Measurements from ENCODE around the gene SDCCAG8.
A peak's percentile ranks its signal among the peaks of the same experiment; 100 is the strongest.

Gene SDCCAG8

DNA sequence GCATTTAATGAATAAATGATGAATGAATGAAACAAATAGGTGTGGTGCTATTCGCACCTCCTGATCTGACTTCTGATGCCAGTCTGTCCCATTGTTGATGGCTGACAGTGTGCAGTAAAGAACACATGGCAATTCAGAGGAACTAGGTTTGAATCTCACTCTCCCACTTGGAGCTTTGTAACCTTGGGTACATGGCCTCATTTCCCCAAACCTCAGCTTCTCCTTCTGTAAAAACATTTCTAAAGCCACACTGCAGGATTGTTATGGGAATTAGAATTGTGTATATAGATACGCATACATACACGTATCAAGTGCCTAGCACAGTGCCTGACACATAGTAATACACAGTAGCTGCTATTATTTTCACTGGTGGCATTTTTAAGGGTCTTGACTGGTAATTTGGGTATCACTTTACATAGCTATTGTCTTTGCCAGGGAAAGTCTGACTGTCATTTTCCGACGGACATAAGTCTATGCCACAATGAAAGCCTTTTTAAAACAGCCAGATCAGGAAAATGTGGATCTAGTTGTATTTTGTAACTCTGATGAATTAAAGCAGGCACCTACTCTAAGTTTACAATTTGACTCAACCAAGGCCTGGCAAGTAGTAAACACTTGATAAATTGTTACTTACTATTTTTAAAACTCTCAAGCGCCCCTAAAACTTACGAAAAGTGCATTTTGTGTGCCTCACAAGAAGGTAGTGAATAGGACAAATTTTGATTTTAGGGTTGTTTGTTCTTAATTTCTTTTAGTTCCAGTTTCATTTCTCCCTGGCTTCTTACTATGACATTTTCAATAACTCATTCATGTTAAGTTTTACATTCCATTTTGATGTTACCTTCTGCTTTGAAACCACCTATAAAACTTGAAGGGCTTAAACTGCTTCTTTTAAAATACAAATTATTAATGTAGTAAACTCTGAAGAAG lies 164.4 kb downstream of the SDCCAG8 start:
- DNase-seq (ENCODE audit: low read depth in 2 of 2, low spot score in 1 of 2): no peak

DNA sequence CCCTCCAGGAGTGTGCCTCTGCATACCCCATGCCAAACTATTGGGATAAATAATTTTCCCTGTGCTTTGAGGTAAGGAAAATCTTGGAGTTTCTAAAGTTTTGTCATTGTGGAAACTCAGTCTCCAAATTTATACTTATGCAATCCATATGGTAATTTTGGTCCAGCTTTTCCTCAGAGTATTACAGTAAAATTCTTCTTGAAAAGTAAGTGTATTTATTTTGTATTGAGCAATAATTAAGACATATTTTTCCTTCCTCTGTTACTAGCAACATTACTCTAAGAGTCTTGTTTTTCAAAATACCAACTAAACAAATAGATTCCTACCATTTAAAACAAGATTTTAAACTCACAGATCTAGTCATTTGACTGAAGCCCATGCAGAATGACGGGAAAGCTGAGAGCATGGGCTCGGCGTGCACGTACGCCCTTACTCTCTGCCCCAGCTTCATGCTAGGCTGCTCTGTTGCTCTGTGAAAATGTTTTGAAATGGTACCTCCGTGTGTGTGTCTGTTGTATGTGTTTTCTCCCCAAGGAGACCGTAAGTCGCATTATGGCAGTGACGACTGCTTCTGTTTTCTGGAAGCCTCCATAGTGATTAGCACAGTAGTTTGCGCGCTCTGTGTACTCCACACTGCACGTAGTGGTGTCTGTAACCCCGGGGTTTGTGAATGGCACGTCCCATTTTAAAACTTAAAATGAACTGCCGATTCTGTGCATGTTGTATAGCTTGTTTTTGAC lies 165.3 kb downstream of the SDCCAG8 start:
- DNase-seq (ENCODE audit: low read depth in 2 of 2, low spot score in 1 of 2): no peak

DNA sequence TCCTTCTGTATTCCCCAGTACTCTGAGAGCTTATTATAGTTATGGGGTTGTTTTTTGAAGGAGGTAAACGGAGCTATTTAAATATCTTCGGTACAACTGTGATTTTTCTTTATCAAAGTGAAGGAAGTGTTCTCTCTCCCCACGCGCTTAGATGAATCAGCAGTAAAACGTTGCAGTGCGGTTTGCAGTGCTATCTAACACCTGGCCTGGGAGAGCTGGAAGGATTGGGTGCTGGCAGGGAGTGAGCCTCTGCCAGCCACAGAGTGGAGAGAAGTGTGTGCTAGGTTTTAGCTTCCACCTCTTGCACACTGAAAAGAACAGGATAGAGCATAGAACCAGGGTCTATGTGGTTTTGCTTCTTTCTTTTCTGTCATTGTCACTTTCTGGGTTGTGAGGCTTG lies 165.9 kb downstream of the SDCCAG8 start:
- peak in 1 of 2 donors; percentile 15 for DNase-seq (ENCODE audit: low read depth in 2 of 2, low spot score in 1 of 2)

DNA sequence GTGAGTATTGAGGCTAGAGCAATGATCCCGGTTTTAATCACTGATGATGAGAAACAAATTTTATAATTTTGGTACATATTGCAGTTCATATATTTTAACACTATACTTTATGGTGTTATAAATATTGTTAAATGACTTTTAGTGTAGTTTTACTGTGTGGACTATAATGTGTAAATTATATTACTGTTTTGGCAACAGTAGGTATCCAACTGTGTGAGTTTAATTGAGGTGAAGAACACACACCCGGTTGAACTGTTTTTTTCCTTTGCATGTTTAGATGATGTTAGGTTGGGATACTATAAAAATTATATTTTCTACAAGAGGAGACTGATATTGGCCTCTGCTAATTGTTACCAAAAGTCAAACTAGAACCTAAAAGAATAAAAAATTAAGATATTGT lies 166.5 kb downstream of the SDCCAG8 start:
- DNase-seq (ENCODE audit: low read depth in 2 of 2, low spot score in 1 of 2): no peak

DNA sequence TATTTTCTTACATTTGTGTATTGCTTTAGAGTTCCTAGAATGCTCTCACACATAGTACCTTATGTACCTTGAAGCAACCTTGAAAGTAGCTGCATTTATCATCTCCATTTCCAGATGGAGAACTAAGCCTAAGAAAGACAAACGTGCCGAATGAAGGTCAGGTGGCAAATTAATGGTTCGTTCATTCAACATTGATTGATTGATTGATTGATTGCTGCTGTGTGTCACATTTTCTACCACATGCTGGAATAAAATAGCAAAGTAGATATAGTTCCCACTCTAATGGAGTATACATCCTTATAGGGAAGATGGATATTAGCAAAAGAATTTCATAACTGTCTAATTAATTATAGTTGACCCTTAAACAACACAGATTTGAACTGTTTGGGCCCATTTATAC lies 172.2 kb downstream of the SDCCAG8 start:
- DNase-seq (ENCODE audit: low read depth in 2 of 2, low spot score in 1 of 2): no peak

DNA sequence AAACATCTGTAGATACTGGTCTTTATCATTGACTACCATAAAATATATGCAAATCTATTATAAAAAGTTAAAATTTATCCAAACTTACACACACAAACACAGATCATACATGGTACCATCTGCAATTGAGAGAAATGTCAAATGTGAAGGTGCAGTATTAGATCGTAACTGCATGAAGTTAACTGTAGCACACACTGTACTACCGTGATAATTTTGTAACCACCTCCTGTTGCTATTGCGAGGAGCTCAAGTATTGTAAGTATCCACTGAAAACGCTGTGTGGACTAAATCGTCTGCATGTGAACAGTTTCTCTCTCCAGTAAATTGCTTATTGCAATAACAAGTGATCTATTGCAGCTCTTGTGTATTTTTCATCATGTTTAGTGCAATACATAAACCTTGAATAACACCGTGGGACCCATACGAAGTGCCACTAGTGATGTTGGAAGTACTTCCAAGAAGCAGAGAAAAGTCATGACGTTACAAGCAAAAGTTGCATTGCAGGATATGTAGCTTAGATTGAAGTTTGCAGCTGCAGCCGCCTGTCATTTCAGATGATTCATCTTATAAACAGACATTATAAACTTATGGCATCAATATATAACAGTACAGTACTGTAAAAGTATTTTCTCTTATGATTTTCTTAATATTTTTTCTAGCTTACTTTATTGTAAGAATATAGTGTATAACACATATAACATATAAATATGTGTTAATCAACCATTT lies 172.9 kb downstream of the SDCCAG8 start:
- no peak for DNase-seq (ENCODE audit: low read depth in 2 of 2, low spot score in 1 of 2)

DNA sequence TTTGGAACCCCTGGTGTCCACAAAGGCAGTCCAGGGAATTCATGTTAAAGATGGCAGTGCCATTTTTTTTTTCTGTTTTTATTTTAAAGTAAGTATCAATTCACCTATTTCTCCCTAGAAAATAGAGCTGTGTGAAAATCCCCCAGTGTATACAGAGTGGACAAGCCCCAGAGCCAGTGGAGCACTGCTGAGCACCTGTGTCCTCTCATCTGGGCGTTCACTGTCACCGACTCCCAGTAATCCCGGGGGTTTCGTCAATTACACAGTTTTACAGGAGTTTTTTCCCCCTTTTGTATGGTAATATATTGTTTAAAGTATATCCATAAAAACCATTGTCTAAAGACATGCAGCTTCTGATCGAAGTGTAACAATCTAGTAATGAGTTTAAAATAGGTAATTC lies 175.8 kb downstream of the SDCCAG8 start:
- no peak for DNase-seq (ENCODE audit: low read depth in 2 of 2, low spot score in 1 of 2)

DNA sequence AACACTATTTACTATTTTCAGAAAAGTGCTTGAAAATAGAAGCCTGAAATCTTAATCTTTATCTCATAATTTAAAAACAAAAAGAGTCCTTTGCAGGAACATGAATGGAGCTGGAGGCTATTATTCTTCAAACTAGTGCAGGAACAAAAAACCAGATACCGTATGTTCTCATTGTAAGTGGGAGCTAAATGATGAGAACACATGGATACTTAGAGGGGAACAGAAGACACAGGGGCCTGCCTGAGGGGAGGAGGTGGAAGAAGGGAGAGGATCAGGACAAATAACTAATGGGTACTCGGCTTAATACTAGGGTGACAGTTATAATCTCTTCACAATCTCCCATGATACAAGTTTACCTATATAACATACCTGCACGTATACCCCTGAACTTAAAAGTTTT lies 176.3 kb downstream of the SDCCAG8 start:
- no peak for DNase-seq (ENCODE audit: low read depth in 2 of 2, low spot score in 1 of 2)

DNA sequence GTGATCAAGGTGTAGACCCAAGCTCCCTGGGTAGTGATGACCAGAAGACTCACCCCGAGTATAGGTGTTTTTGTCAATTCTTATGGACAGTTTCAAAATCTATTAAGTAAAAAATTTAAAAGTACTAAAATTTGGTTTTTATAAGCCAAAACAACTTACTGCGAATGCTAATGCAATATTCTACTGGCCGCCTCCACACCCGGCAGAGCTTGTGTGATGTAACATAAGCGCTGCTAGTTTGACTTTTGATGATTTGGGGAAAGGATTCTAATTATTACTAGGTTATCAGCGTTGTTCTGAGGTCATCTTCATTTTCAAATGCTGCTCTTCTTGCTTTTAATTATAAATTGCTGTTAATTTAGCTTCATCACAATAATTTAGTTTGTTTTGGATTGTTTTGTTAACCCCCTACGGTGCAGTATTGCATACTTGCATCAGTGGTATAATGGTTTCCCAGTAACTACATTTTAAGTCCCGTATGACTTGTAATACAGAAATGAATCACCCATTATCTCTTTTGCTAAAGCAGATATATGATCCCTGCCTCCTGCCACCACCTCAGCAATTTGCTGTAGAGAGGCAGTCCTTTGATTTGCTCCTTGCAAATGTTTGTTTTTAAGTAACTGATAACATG lies 178.0 kb downstream of the SDCCAG8 start:
- no peak for DNase-seq (ENCODE audit: low read depth in 2 of 2, low spot score in 1 of 2)

DNA sequence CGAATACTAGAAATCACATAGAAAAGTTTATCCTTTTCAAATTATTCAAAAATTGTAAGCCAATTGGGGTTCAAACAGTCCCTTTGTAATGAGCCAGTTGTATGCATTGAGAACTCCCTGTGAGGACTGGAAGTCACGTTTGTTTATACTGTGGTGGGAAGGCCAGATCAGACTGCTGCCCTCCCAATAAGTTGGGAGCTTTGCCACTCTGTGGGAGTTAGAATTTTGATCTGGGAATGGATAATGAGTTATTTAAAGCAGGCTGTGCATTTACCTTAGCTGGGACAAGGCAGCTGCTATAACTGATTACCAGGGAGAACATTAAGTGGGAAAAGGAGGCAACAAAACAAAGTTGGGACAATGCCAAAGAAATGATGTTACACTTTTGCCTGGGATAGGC lies 178.8 kb downstream of the SDCCAG8 start:
- no peak for DNase-seq (ENCODE audit: low read depth in 2 of 2, low spot score in 1 of 2)

DNA sequence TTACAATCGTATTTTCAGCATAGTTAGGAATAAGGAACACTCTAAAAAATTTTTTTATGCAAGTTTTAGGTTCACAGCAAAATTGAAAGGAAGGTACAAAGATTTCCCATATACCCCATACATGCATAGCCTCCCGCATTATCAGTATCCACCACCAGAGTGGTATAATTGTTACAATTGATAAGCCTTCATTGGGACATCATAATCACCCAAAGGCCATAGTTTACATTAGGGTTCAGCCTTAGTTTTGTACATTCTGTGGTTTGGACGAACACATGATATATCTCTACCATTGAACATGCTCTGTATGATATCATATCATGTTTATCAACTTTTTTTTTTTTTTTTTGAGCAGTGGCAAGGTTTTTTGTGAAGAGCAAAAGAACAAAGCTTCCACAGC lies 180.0 kb downstream of the SDCCAG8 start:
- no peak for DNase-seq (ENCODE audit: low read depth in 2 of 2, low spot score in 1 of 2)

DNA sequence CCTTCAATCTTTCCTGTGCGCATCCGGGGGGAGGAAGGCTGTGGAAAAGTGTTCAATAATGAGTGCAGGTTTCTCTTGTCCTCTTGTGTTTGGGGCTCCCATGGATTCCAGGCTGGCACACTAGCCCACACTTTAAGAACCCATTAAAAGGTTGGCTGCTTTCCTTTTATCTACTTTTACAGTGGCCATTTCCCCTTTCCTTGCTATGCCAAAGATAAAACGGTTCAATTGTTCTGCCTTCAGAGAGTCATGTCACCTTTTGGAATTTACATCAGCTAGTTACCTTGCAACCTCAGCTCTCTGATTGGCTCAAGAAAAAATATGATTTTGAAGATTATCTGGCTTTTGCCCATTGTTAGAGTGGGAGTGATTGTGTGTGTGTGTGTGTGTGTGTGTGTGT lies 182.3 kb downstream of the SDCCAG8 start:
- DNase-seq (ENCODE audit: low read depth in 2 of 2, low spot score in 1 of 2): no peak

DNA sequence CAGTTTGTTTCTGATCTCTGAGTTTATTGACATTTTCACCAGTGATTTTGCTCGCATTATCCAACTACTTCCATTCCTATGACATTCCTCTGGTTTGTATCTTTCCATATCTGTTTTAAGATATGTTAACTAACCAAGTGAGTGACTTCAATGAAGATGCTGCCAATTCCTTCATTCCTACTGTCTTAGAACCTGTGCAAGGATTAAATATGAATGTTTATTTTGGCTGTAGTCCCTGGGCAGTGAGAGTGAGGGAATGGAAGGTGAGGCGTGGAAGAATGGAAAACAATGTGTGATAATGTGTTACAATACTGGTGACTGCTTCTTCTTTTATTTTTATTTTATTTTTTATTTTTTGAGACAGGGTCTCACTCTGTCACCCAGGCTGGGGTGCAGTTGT lies 183.0 kb downstream of the SDCCAG8 start:
- no peak for DNase-seq (ENCODE audit: low read depth in 2 of 2, low spot score in 1 of 2)

DNA sequence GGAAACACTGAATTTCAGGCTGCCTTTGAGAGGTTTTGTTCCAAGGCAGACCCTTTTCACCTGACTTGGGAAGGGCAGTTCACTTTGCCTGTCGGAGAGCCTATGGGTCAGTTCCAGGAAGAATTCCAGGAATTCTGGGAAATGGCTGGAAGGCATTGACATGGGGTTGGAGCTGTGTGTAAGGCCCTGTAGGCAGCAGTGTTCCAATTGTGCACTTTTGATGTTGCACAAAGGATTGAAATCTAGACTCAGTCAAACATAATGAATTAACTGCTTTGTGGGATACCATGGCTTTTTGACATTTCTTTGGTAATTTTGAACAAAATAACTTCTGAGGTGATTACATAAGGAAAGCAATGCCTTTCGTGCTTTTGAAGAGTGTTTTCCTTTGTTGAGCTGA lies 184.6 kb downstream of the SDCCAG8 start:
- no peak for DNase-seq (ENCODE audit: low read depth in 2 of 2, low spot score in 1 of 2)

DNA sequence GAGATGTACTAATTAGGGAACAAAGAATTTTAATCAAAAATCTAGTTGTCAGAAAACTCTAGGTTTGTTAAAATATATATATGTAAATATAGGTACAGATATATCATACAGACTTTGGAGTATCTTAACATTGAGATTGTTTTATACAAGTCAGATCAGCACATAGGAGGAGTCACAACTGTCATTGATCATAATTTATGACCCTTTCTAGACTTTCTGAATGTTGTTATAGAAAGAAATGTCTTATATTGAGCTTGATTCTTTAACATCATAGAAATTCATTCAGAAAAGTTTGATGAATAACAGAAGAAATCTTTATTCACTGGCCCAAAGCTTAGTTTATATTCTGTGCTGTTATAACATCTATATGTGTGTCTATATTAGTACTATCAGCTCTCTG lies 185.8 kb downstream of the SDCCAG8 start:
- no peak for DNase-seq (ENCODE audit: low read depth in 2 of 2, low spot score in 1 of 2)

DNA sequence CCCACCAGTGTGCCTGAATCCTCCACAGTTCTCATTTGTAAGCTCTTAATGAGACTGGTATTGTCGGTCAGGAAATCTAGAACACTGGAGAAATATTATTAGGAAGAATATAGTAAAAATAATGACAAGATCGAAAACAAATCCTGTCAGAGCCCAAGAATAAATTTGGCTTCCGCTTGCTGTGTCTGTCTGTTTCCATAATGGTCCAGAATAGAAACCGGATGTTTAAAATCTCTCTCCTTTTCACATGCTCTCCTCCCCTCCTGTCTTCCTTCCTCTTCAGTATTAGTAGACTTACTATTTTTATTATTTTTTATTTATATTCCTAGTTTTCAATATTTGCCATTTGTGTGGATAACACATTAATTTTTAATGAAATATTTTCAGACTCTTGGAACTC lies 187.7 kb downstream of the SDCCAG8 start:
- DNase-seq (ENCODE audit: low read depth in 2 of 2, low spot score in 1 of 2): no peak

DNA sequence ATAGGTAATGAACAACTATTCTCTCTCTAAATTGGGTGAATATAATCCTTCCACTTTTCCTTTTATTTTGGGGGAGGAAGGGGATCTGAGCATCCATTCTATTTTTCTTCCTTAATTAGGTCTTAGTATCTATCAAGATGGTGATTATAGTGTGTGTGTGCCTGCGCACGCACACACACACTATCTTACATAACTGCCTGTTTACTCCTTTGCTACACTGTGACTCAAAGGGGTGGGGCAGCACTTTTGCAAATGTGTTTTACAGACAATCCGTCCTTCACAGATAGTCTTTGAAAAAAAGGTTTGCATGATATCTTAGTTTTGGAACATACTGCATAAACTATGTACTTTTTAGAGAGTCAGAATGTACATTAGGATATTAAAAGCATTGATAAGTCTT lies 191.5 kb downstream of the SDCCAG8 start:
- DNase-seq (ENCODE audit: low read depth in 2 of 2, low spot score in 1 of 2): no peak

DNA sequence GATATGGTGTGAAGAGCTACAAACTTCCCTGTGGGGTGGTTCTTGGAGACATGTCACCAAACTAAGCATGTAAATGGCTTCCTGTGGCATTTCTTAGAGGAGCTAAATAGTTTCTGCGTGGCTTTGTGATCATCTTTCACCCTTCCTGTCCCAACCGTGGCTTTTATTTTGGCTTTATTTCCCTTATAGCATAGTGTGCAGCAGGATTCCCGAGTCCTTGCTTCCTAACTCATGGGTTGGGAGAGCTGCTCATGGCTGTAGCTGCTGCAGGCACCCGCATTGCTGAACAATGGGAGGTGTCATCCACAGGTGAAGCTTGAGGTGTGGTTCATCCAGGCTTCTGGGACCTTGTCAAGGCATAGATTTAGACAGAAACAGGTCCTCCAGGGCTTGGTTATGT lies 192.0 kb downstream of the SDCCAG8 start:
- no peak for DNase-seq (ENCODE audit: low read depth in 2 of 2, low spot score in 1 of 2)

DNA sequence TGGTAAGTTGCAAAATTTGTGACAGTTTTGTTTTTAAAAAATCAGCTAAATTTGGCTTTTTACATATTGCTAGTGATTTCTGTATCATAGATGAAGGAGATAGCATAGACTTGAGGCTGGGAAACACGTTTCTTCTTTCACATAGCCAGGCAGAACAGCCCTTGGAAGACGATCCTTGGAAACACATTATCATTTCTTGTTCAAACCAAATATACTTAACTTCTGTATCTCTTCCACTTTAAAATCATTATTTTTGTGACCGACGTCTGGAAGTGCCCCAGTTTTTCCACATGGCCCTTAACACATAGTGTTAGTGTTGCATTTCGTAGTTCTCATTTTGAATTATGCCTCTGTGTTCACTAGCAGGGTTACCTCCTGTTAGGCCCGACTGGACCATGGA lies 193.5 kb downstream of the SDCCAG8 start:
- no peak for DNase-seq (ENCODE audit: low read depth in 2 of 2, low spot score in 1 of 2)

DNA sequence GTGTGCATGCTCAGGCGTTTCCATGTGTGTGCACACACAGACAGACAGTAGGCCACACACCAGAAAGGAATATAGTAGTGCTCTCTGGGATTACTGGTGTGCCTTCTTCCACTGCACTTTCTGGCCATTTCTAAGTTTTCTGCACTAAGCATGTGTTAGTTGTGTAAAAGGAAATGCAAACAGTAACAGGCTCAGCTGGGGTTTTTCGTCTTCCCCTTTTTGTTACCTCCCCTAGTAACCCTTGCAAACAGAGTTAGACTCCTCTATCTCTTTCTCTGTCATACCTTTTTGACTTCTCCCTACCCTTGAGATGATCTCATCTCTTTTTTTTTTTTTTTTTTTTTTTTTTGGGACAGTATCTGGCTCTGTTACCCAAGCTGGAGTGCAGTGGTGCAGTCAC lies 196.3 kb downstream of the SDCCAG8 start:
- no peak for DNase-seq (ENCODE audit: low read depth in 2 of 2, low spot score in 1 of 2)

DNA sequence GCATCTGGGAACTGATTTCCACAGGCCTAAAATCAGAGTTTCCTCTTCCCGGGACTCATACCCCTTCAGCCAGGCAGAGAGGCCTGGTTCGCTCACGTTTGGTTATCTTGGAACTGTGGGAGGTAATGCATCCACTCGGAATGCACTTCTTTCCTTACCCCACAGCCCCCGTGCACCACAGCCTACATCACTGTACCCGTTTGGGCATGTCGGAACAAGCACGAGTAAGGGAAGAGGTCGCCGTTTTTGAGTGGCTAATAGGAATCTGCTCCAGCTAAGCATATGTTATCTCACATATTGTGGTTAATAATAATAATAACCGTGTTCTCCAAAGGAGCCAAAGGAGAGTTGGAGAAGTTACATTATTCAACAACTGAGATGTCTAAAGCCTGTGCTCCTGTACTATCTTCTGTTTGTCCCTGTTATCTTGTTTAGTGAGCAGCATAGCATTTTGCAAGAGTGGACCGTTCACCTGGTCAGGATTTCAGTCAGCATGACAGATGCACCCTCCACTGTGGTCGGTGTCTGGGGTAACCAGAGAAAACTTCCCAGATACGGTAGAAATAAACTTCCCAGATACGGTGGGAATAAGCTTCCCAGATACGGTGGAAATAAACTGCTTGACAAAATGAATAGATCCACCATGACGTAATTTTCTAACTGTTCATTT lies 198.6 kb downstream of the SDCCAG8 start:
- no peak for DNase-seq (ENCODE audit: low read depth in 2 of 2, low spot score in 1 of 2)

Data from stimulated activated CD8-positive, alpha-beta memory T cell treated with anti-CD3 and anti-CD28 coated beads, Interleukin-4, amount 100 ng/mL, for 4 hours (primary cell).